GM19099 (cell line): Measurements from ENCODE around the gene SETBP1.

Experiments used
- POLR2A ChIP-seq: IDR thresholded peaks from 3 replicates; pipeline ENCODE4 v1.6.1; 2011; ENCODE audit warnings: low read depth; ENCODE audit not compliant: insufficient read length; ENCODE audit errors: extremely low read depth

The SETBP1 gene

GRCh38 chr18:44813586-44813985 is 132.9 kb downstream of the SETBP1 start:
- TF ChIP-seq POLR2A: no peak

- no peak for TF ChIP-seq POLR2A
Measured at GRCh38 chr18:44815108-44815507, 134.4 kb downstream of the SETBP1 start.

- no peak for TF ChIP-seq POLR2A
Measured at GRCh38 chr18:44816050-44816449, 135.4 kb downstream of the SETBP1 start.

- no peak for TF ChIP-seq POLR2A
Measured at GRCh38 chr18:44816477-44816876, 135.8 kb downstream of the SETBP1 start.

GRCh38 chr18:44817831-44818473 is 137.3 kb downstream of the SETBP1 start:
- no peak for TF ChIP-seq POLR2A

GRCh38 chr18:44818668-44819403 is 138.1 kb downstream of the SETBP1 start:
- no peak for TF ChIP-seq POLR2A

GRCh38 chr18:44819944-44820510 is 139.3 kb downstream of the SETBP1 start:
- TF ChIP-seq POLR2A: no peak

- TF ChIP-seq POLR2A: no peak
Measured at GRCh38 chr18:44821924-44822323, 141.2 kb downstream of the SETBP1 start.

- no peak for TF ChIP-seq POLR2A
Measured at GRCh38 chr18:44823286-44823685, 142.6 kb downstream of the SETBP1 start.

GRCh38 chr18:44823782-44824181 is 143.1 kb downstream of the SETBP1 start:
- no peak for TF ChIP-seq POLR2A

GRCh38 chr18:44824884-44825283 is 144.2 kb downstream of the SETBP1 start:
- no peak for TF ChIP-seq POLR2A

- no peak for TF ChIP-seq POLR2A
Measured at GRCh38 chr18:44826418-44827259, 146.0 kb downstream of the SETBP1 start.

- no peak for TF ChIP-seq POLR2A
Measured at GRCh38 chr18:44828080-44828479, 147.4 kb downstream of the SETBP1 start.

- TF ChIP-seq POLR2A: no peak
Measured at GRCh38 chr18:44830581-44830980, 149.9 kb downstream of the SETBP1 start.

- TF ChIP-seq POLR2A: no peak
Measured at GRCh38 chr18:44833786-44834185, 153.1 kb downstream of the SETBP1 start.
